Effector memory CD4-positive, alpha-beta T cell (primary cell): ENCODE data around the gene PTPRN.

Experiments
- DNase-seq, 3 donors: peaks; one replicate each; pipeline ENCODE4 v3.0.0-alpha.2; 2020
- H3K27ac ChIP-seq: 2 replicates; pipeline ENCODE4 v1.7.0; 2013; ENCODE audit warnings: mild to moderate bottlenecking, low read length, moderate library complexity; ENCODE audit not compliant: insufficient read depth, poor library complexity, severe bottlenecking
- H3K27me3 ChIP-seq: replicated peaks from 2 replicates; pipeline ENCODE4 v1.7.0; 2013; ENCODE audit warnings: mild to moderate bottlenecking, low read length; ENCODE audit not compliant: insufficient read depth, control insufficient read depth, poor library complexity, severe bottlenecking
- H3K36me3 ChIP-seq: 2 replicates; pipeline ENCODE4 v1.7.0; 2013; ENCODE audit warnings: mild to moderate bottlenecking, low read length, moderate library complexity; ENCODE audit not compliant: control insufficient read depth, insufficient read depth
- H3K4me1 ChIP-seq: 2 replicates; pipeline ENCODE4 v1.7.0; 2013; ENCODE audit warnings: low read length, mild to moderate bottlenecking; ENCODE audit not compliant: control insufficient read depth, insufficient read depth, poor library complexity, severe bottlenecking
- H3K4me3 ChIP-seq: 2 replicates; pipeline ENCODE4 v1.7.0; 2013; ENCODE audit warnings: low read length, low read depth, mild to moderate bottlenecking; ENCODE audit not compliant: insufficient read depth, poor library complexity, severe bottlenecking
- H3K9me3 ChIP-seq: 2 replicates; pipeline ENCODE4 v1.7.0; 2013; ENCODE audit warnings: mild to moderate bottlenecking, low read length, moderate library complexity; ENCODE audit not compliant: control insufficient read depth

PTPRN gene

DNA sequence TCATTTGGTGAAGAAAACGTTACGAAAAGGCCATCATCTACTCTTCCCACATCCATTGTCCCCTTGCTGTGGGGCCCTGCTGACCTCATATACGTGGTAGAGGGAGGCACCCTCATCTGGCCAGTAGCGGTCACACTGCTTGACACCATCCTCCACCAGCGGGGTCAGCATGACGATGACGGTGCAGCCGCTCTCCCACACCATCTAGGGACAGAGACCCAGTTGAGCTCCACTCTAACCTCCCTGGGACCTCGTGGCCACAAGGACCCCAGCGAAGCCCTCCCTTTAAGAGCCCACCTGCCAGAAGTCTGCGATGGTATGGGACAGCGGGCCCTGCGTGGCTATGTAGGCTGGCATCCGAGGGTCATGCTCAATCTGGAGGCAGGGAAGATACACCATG lies 13.1 kb downstream of the PTPRN start:
- Histone ChIP-seq H3K27ac (no peak overlapping the region), H3K9me3 (no peaks in the 10 kb centered on the region), H3K27me3 (no peaks in the 10 kb centered on the region), H3K4me1 (peaks cover 4% of the 10 kb centered on the region), H3K36me3 (no peaks in the 10 kb centered on the region), H3K4me3 (no peak overlapping the region)
- DNase-seq: no peak

DNA sequence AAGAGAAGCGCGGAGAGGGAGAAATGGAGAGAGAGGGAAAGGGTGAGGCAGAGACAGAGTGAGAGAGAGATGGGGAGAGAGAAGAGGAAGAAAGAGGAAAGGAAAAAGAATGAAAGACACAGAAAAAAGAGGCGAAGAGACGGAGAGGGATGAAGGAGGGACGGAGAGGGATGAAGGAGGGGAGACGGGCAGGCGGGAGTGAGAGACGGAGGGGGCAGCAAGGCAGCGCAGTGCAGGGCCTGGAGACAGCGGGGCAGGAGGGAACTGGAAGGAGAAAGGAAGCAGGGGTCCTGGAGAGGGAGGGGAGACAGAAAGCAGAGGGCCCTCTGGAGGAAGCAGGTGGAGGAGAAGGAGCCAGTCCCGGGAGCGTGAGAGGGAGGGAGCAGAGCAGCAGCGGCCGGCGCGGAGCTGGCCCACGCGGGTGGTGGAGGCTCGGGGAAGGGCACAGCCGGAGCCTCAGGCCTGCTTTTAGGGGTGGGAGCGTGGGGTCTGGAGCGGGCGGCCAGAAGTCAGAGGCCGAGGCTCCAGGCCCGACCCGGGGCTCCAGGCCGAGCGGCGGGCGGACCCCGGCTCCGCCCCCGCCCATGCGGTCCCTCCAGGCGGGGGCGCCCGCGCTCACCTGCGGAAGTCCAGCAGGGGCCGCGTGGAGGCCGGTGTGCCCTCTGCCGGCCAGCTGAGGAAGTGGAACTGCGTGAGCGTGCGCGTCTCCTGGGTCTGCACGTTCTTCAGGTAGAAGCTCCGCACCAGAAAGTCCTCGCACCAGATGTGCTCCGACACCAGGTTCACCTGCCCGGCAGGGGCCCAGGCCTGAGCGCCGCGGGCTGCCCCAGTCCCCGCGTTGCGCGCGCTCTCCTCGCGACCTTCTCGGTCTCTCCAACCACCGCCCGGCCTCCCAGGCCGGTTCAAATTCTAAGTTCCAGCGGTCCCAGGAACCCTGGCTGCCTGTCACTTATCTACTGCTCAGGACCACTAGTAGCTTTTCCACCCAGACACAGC lies 14.5 kb downstream of the PTPRN start:
- peak overlapping the region; percentile 65 for H3K27ac ChIP-seq
- H3K4me3 ChIP-seq: peak overlapping the region; percentile 61
- H3K36me3 ChIP-seq: no peaks in the 10 kb centered on the region
- peaks cover 4% of the 10 kb centered on the region for H3K4me1 ChIP-seq
- no peaks in the 10 kb centered on the region for H3K27me3 ChIP-seq
- H3K9me3 ChIP-seq: no peaks in the 10 kb centered on the region
- peak; percentile 78 to 82 (median 79) for DNase-seq

DNA sequence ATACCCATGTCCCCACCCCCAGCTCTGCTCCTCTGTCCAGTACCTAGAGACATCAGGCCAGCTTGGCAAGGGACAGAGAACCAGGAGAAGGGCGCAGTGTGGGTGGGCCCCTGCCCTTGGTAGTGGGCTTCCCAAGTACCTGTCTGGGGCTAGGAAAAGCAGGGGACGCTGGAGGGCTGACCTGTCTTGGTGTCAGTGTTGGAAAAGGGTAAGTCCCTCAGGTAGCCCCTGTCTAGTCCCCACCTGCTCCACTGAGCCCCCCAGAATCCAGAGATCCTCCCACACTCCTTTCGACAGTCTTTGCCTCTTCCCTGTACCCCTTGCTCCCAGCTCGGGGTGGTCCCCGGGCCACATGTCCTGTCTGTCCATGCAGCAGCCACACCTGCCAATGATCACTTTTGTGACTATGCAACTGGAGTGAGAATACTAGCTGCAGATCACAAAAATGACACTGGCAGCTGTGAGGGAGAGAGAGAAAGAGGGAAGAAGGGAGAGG lies 15.4 kb downstream of the PTPRN start:
- H3K27ac ChIP-seq: no peak overlapping the region
- H3K4me3 ChIP-seq: no peak overlapping the region
- H3K27me3 ChIP-seq: no peaks in the 10 kb centered on the region
- no peak for DNase-seq
- no peaks in the 10 kb centered on the region for H3K36me3 ChIP-seq
- no peaks in the 10 kb centered on the region for H3K9me3 ChIP-seq
- peaks cover 4% of the 10 kb centered on the region for H3K4me1 ChIP-seq

DNA sequence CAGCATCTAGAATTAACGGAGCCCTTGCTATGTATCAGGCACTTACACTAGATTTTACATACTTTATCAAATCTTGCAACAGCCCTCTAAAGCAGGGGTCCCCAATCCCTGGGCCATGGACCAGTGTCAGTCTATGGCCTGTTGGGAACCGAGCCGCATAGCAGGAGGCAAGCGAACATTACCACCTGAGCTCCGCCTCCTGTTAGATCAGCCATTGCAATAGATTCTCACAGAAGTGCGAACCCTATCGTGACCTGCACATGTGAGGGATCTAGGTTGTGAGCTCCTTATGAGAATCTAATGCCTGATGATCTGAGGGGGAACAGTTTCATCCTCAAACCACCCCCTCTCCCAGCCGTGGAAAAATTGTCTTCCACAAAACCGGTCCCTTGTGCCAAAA lies 16.6 kb downstream of the PTPRN start:
- peaks cover 4% of the 10 kb centered on the region for H3K4me1 ChIP-seq
- no peak for DNase-seq
- H3K27me3 ChIP-seq: no peaks in the 10 kb centered on the region
- no peaks in the 10 kb centered on the region for H3K9me3 ChIP-seq
- H3K4me3 ChIP-seq: no peak overlapping the region
- no peak overlapping the region for H3K27ac ChIP-seq
- H3K36me3 ChIP-seq: no peaks in the 10 kb centered on the region

DNA sequence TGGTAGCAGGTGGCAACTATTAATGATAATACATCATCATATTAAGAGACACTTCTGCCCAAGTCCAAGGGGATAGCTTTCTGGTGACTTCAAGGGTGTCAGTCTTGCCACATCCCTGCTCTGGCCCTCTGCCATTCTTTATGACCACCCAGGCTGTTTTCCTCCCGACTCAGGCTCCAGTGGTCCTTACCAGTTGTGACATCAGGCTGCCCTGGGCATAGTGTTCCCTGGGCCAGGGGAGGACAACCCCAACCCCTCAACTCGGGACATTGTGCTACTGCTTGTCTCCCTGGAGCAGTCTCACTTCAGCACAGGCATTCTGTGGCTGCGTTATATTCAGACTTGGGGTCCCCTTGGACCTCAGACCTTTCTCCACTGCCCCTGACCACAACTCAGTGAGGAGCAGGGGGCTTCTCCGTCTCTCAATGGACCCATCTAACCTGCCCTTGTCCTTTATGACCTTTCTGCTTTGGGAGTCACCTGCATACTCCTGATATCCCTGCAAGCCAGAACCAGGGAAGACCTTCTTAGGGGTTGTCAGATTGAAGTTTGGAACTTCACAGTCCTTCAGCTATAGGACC lies 17.2 kb downstream of the PTPRN start:
- Histone ChIP-seq H3K27ac (no peak overlapping the region), H3K36me3 (no peaks in the 10 kb centered on the region), H3K9me3 (no peaks in the 10 kb centered on the region), H3K4me3 (no peak overlapping the region), H3K4me1 (peaks cover 4% of the 10 kb centered on the region), H3K27me3 (no peaks in the 10 kb centered on the region)
- no peak for DNase-seq

DNA sequence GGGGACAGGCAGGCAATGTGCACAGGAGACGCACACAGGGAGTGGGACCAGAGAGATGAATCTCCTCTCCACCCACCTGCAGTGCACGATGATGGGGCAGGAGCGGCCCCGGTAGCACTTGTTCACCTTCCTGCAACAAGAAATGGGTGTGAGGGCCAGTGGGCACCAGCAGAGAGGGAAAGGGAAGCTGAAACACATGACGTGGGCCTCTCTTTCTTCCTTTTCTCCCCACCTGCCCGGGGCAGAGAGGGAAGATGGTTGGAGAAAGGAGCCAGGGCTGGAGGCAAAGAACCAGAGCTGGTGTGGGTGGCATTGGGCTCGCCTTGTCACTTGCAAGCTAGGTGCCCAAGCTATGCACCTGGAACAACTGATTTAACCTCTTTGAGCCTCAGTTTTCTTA lies 17.8 kb downstream of the PTPRN start:
- Histone ChIP-seq H3K27ac (no peak overlapping the region), H3K4me3 (no peak overlapping the region), H3K36me3 (peaks cover 5% of the 10 kb centered on the region), H3K4me1 (peaks cover 4% of the 10 kb centered on the region), H3K27me3 (no peaks in the 10 kb centered on the region), H3K9me3 (no peaks in the 10 kb centered on the region)
- no peak for DNase-seq

DNA sequence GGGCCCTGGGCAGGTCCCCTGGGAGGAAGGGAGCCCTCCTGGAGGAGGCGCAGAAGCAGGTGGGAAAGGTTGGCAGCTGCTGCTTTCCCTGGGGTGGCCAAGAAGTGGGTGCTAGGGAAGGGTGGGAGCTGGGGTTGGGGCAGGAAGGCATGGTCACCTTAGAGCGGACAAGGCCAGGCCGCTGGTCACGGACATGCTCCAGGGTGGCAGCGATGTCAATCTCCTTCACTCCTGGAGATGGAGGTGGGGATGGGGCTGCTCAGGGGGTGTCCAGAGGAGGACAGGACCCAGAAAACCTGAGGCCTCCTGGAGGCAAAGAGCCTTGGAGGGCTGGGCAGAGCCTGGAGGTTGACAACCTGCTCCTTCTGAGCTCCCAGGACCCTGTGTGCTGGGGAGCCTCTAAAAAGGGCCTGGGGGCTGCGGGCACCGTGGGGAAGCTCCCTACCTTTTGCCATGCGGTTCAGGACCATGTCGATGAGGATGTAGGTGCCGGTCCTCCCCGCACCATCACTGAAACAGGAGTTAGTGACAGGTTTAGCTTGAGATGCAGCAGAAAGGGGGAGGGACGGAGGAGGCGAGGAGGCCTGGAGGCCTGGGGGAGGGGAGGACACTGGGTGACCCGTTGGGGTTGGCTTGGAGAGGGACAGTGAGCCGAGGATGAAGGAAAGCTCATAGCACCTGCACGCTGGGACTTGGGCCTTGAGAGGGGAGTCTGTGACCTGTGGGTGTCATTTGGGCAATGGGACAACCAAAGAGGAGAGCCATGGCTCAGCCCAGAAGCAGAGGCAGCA lies 18.6 kb downstream of the PTPRN start:
- Histone ChIP-seq H3K4me1 (peaks cover 4% of the 10 kb centered on the region), H3K9me3 (no peaks in the 10 kb centered on the region), H3K4me3 (no peak overlapping the region), H3K27ac (no peak overlapping the region), H3K36me3 (peaks cover 9% of the 10 kb centered on the region), H3K27me3 (no peaks in the 10 kb centered on the region)
- DNase-seq: no peak

DNA sequence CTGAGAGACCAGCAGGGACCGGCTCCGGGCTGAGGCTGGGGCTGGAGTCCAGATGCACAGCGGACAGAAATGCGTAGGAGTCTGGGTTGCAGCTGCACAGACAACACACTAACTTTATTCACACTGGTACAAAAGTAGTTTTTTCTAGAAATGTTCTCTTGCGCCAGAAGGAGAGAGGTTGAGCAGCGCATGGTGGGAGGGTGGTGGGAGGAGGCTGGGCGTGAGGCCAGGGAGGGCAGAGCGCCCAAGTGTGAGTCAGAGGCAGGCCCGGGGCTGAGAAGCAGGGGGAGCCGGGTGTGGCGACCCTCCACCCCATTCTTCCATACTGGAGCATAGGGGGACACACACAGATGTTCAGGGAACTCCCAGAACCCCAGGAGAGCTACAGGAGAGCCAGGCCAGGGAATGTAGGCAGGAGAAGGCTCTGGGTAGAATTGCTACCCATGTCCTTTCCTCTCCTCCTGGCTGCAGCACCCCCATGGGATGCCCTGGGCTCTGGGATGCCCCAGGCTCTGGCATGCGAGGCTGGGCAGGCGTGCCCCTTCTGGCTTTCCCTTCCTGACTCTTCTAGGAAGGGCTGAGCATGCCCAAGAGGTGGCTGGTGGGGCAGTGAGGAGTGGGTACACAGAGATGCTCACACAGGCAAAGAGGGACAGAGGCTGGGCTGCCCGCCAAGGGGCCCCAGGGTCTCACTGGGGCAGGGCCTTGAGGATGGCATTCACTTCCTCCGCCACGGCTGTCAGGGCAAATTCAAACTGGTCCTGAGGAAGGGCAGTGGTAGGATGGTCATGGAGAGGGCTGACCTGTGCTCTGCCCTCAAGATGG lies 19.5 kb downstream of the PTPRN start:
- Histone ChIP-seq H3K9me3 (no peaks in the 10 kb centered on the region), H3K4me3 (no peak overlapping the region), H3K4me1 (no peaks in the 10 kb centered on the region), H3K36me3 (peaks cover 18% of the 10 kb centered on the region), H3K27me3 (no peaks in the 10 kb centered on the region), H3K27ac (no peak overlapping the region)
- no peak for DNase-seq

DNA sequence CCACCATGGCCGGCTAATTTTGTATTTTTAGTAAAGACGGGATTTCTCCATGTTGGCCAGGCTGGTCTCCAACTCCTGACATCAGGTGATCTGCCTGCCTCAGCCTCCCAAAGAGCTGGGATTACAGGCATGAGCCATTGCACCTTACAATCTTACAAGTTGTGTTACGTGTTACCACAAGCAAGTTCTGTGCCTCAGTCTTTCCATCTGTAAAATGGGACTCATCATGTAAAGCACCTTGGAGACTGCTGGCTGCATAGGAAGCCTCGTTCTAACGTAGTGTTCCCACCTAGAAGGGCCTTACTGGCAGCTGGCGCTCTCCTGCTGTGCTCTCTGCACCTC lies 20.0 kb downstream of the PTPRN start:
- Histone ChIP-seq H3K27ac (no peak overlapping the region), H3K9me3 (no peaks in the 10 kb centered on the region), H3K4me1 (no peaks in the 10 kb centered on the region), H3K4me3 (no peak overlapping the region), H3K27me3 (no peaks in the 10 kb centered on the region), H3K36me3 (peaks cover 23% of the 10 kb centered on the region)
- DNase-seq: no peak
